ENCODE measurements around the gene SMYD3.

DNA sequence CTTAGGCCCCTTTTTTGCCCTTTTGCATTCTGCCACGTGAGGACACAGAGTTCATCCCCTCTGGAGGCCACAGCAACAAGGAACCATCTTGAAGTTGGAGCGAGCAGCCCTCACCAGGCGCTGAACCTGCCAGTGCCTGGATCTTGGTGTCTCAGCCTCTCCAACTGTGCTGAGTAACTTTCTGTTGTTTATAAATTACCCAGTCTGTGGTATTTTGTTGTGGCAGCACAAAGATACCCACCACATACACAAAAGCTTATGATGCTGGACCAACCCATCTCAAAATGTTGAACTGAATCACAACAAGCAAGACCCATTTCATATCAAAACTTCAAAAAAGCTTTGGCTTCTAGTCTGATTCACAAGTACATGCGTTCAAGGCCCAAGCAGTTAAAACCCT, 702.4 kb downstream of the SMYD3 start:
- no peak for TF ChIP-seq PAF1 (CRISPR knock-in tag; IDR thresholded peaks at IDR 0.05)
- no peak for TF ChIP-seq ZNF101 (CRISPR knock-in tag; IDR thresholded peaks at IDR 0.05; ENCODE audit: borderline replicate concordance, low read depth)
- no peak for TF ChIP-seq NFIC (IDR thresholded peaks at IDR 0.05; ENCODE audit: low read length)
- TF ChIP-seq IRF2 (CRISPR knock-in tag; IDR thresholded peaks at IDR 0.05): no peak
- no peak for TF ChIP-seq REXO4 (CRISPR knock-in tag; IDR thresholded peaks at IDR 0.05; ENCODE audit: borderline replicate concordance)
